IMR-90 (cell line): ENCODE results near the gene SMAP1. TPM values are rescaled to one million over a fixed set of nuclear protein-coding genes. Genes with fewer than 3 reads are reported as not detected.

ENCODE experiments used
- ATAC-seq: fragments of 200-7000 bp; cut with Tn5 transposase; 2 replicates; pipeline ENCODE4 v1.9.1; 2020; ENCODE audit warnings: low read depth, mild to moderate bottlenecking, moderate library complexity
- BruUV-seq: library from RNA; stranded (reverse); fragments of 400-500 nt; replicated peaks from 2 replicates; lab custom pipeline; 2021; lab: Mats Ljungman, UMichigan
- CTCF ChIA-PET: fragments of 300-600 bp; formaldehyde crosslinking; extraction: SDS; loops from one replicate; lab custom pipeline; 2021; ENCODE audit warnings: antibody characterized with exemption; lab: Yijun Ruan, JAX
- POLR2A ChIA-PET: fragments of 300-600 bp; sonication (Branson Sonifier 250); formaldehyde crosslinking; loops from one replicate; lab custom pipeline; 2022; ENCODE audit warnings: antibody characterized with exemption; ENCODE audit not compliant: unreplicated experiment; lab: Charles Lee
- DNase-seq: peaks from one replicate; pipeline ENCODE4 v3.0.0; 2013
- H2AFZ ChIP-seq: replicated peaks from 2 replicates; pipeline ENCODE3; 2013; ENCODE audit warnings: low read length, mild to moderate bottlenecking; ENCODE audit not compliant: poor library complexity
- H2AK5ac ChIP-seq: 2 replicates; pipeline ENCODE4 v1.6.1; 2013; ENCODE audit warnings: low read depth, low read length, inconsistent platforms
- H2AK9ac ChIP-seq: replicated peaks from 2 replicates; pipeline ENCODE3; 2013; ENCODE audit warnings: mild to moderate bottlenecking, low read depth, low read length, moderate library complexity; ENCODE audit not compliant: poor library complexity
- H2BK120ac ChIP-seq: 2 replicates; pipeline ENCODE4 v1.6.1; 2013; ENCODE audit warnings: low read depth, low read length, inconsistent platforms
- H2BK15ac ChIP-seq: 3 replicates; pipeline ENCODE4 v1.6.1; 2013; ENCODE audit warnings: low read depth, low read length, inconsistent platforms
- H2BK20ac ChIP-seq: 2 replicates; pipeline ENCODE4 v1.6.1; 2013; ENCODE audit warnings: low read depth, mild to moderate bottlenecking, inconsistent platforms, low read length, moderate library complexity
- H2BK5ac ChIP-seq: 2 replicates; pipeline ENCODE4 v1.6.1; 2013; ENCODE audit warnings: mild to moderate bottlenecking, low read depth, low read length, inconsistent platforms; ENCODE audit not compliant: poor library complexity, severe bottlenecking
- H3K14ac ChIP-seq: replicated peaks from 2 replicates; pipeline ENCODE4 v1.6.1; 2013; ENCODE audit warnings: low read depth, low read length, inconsistent platforms
- H3K18ac ChIP-seq: 2 replicates; pipeline ENCODE4 v1.6.1; 2013; ENCODE audit warnings: low read depth, low read length, control low read depth
- H3K23ac ChIP-seq: 2 replicates; pipeline ENCODE4 v1.6.1; 2013; ENCODE audit warnings: low read depth, low read length, inconsistent platforms
- H3K27ac ChIP-seq: 2 replicates; pipeline ENCODE4 v1.5.1; 2013; ENCODE audit warnings: mild to moderate bottlenecking, control low read depth, low read length; ENCODE audit not compliant: insufficient read depth
- H3K27me3 ChIP-seq: 2 replicates; pipeline ENCODE4 v1.6.1; 2013; ENCODE audit warnings: low read length; ENCODE audit not compliant: control insufficient read depth, insufficient read depth
- H3K36me3 ChIP-seq: 2 replicates; pipeline ENCODE4 v1.6.1; 2013; ENCODE audit warnings: low read length, mixed read lengths; ENCODE audit not compliant: control insufficient read depth, insufficient read depth
- H3K4ac ChIP-seq: 2 replicates; pipeline ENCODE4 v1.6.1; 2013; ENCODE audit warnings: low read depth, low read length, inconsistent platforms
- H3K4me1 ChIP-seq: 2 replicates; pipeline ENCODE4 v1.6.1; 2013; ENCODE audit warnings: low read length, mixed read lengths; ENCODE audit not compliant: control insufficient read depth, insufficient read depth
- H3K4me2 ChIP-seq: 2 replicates; pipeline ENCODE4 v1.6.1; 2013; ENCODE audit warnings: low read depth, mild to moderate bottlenecking, control low read depth, low read length, moderate library complexity
- H3K4me3 ChIP-seq: 2 replicates; pipeline ENCODE4 v1.5.1; 2013; ENCODE audit warnings: low read depth, mild to moderate bottlenecking, control low read depth, low read length, moderate library complexity; ENCODE audit not compliant: insufficient read depth
- H3K56ac ChIP-seq: 2 replicates; pipeline ENCODE4 v1.6.1; 2013; ENCODE audit warnings: low read length, inconsistent platforms; ENCODE audit not compliant: insufficient read depth; ENCODE audit errors: extremely low read depth
- H3K79me1 ChIP-seq, 2 experiments: 2 replicates each; pipeline ENCODE4 v1.6.1; 2013; ENCODE audit warnings: low read length in 2 of 2, inconsistent platforms in 1 of 2, low read depth in 1 of 2
- H3K9ac ChIP-seq: 2 replicates; pipeline ENCODE4 v1.6.1; 2013; ENCODE audit warnings: low read depth, low read length, control low read depth
- H3K9me1 ChIP-seq: 2 replicates; pipeline ENCODE4 v1.6.1; 2013; ENCODE audit warnings: low read length, inconsistent platforms; ENCODE audit not compliant: insufficient read depth
- H3K9me3 ChIP-seq: 2 replicates; pipeline ENCODE4 v1.6.1; 2013; ENCODE audit warnings: low read length; ENCODE audit not compliant: control insufficient read depth, insufficient read depth
- H4K20me1 ChIP-seq: 2 replicates; pipeline ENCODE4 v1.6.1; 2013; ENCODE audit warnings: low read length, inconsistent platforms; ENCODE audit not compliant: insufficient read depth
- H4K5ac ChIP-seq: 2 replicates; pipeline ENCODE4 v1.6.1; 2013; ENCODE audit warnings: mild to moderate bottlenecking, low read depth, low read length, control low read depth
- H4K8ac ChIP-seq, 2 experiments: 2 replicates each; pipeline ENCODE4 v1.6.1; 2013; ENCODE audit warnings: low read depth in 2 of 2, low read length in 2 of 2, control low read depth in 1 of 2, inconsistent platforms in 1 of 2
- H4K91ac ChIP-seq: 2 replicates; pipeline ENCODE4 v1.6.1; 2013; ENCODE audit warnings: low read depth, low read length, inconsistent platforms; ENCODE audit not compliant: insufficient read depth
- CEBPB ChIP-seq: IDR thresholded peaks from 2 replicates; pipeline ENCODE4 v1.6.1; 2012; ENCODE audit warnings: low read depth, low read length, improper control_type of control experiment
- CTCF ChIP-seq: conservative IDR thresholded peaks from 2 replicates; pipeline ENCODE4 v1.5.1; 2012; ENCODE audit warnings: mild to moderate bottlenecking, low read depth, low read length, improper control_type of control experiment
- ELK1 ChIP-seq: fragments of 150-350 bp; IDR thresholded peaks from 2 replicates; pipeline ENCODE4 v1.6.1; 2016; ENCODE audit warnings: low read depth, mild to moderate bottlenecking, low read length, moderate library complexity, borderline replicate concordance
- FOS ChIP-seq: fragments of 150-350 bp; IDR thresholded peaks from 2 replicates; pipeline ENCODE4 v1.6.1; 2016; ENCODE audit warnings: low read depth, low read length
- MAFK ChIP-seq: IDR thresholded peaks from 2 replicates; pipeline ENCODE4 v1.6.1; 2012; ENCODE audit warnings: low read depth, low read length, improper control_type of control experiment
- MAZ ChIP-seq: IDR thresholded peaks from 2 replicates; pipeline ENCODE4 v1.6.1; 2012; ENCODE audit warnings: low read depth, mild to moderate bottlenecking, low read length, improper control_type of control experiment, moderate library complexity, borderline replicate concordance
- POLR2A ChIP-seq: IDR thresholded peaks from 2 replicates; pipeline ENCODE4 v1.6.1; 2012; ENCODE audit warnings: mild to moderate bottlenecking, low read depth, low read length
- RAD21 ChIP-seq: IDR thresholded peaks from 2 replicates; pipeline ENCODE4 v1.6.1; 2012; ENCODE audit warnings: low read length, improper control_type of control experiment
- RFX5 ChIP-seq: IDR thresholded peaks from 2 replicates; pipeline ENCODE4 v1.8.0; 2012; ENCODE audit warnings: low read depth, mild to moderate bottlenecking, low read length, moderate library complexity
- WGBS, 2 experiments: methylation state at CpG; one replicate each; pipeline versions ENCODE4 v1.1.5 to v1.1.7; 2013; ENCODE audit warnings: missing lambda C conversion rate in 2 of 2; ENCODE audit not compliant: insufficient read length in 1 of 2; ENCODE audit errors: extremely low coverage in 2 of 2; 5-methylcytosine and 5-hydroxymethylcytosine counted together
- dilution Hi-C: fragments of 300-500 bp; cut with HindIII; formaldehyde crosslinking; loops from one replicate; pipeline ENCODE4 v1.14.3; 2018; ENCODE audit warnings: low sequenced_read_pairs; ENCODE audit not compliant: unreplicated experiment
- in situ Hi-C: fragments of 300-500 bp; cut with MboI; formaldehyde crosslinking; loops from 3 replicates; pipeline ENCODE4 v1.14.3; 2019; ENCODE audit warnings: low sequenced_read_pairs, inconsistent platforms, mixed read lengths
- intact Hi-C: fragments of 100-400 bp; cut with micrococcal nuclease; formaldehyde crosslinking; loops from 2 replicates; pipeline ENCODE4 v1.10.0; 2022
- polyA plus RNA-seq, 3 experiments: library from polyadenylated mRNA; depleted of rRNA; stranded (reverse); fragments of >200 nt; gene quantifications; 2 replicates each; pipeline ENCODE4 v1.2.3, GENCODE V29; 2012; ENCODE audit warnings: low replicate concordance in 1 of 3
- total RNA-seq: library from RNA; depleted of rRNA; stranded (reverse); fragments of >200 nt; gene quantifications from 2 replicates; pipeline ENCODE4 v1.2.3, GENCODE V29; 2012

Gene SMAP1
- total and polyA plus RNA-seq, 2 of the 4 experiments (the other 2 are of a cell fraction): 14.8 to 16.7 TPM

GRCh38 chr6:70700922-70701876, 33.5 kb downstream of the SMAP1 start:
- ChIA-PET POLR2A (no interaction called here), CTCF (interaction anchor here (0.9 to 1.1 kb wide), 2 partner anchors 14 to 183 kb away, joined by 3 to 4 read pairs; no protein-coding TSS in a partner anchor)
- BruUV-seq: no TSS peak
- H3K9ac ChIP-seq: no peak overlapping the region
- H3K36me3 ChIP-seq: no peaks in the 10 kb centered on the region
- DNase-seq (no peak), ATAC-seq (no peak)
- TF ChIP-seq RFX5: no peak
- no peak for TF ChIP-seq RAD21
- TF ChIP-seq MAFK: no peak
- TF ChIP-seq CEBPB: no peak
- no peak for TF ChIP-seq CTCF
- TF ChIP-seq MAZ: no peak
- no peak for TF ChIP-seq POLR2A
- no peak for TF ChIP-seq FOS
- TF ChIP-seq ELK1: no peak
- H3K4me1 ChIP-seq: no peaks in the 10 kb centered on the region
- H2AFZ ChIP-seq: no peak overlapping the region
- H4K8ac ChIP-seq: no peak overlapping the region
- no peak overlapping the region for H3K18ac ChIP-seq
- H3K27me3 ChIP-seq: no peaks in the 10 kb centered on the region
- H3K4me3 ChIP-seq: no peak overlapping the region
- H3K14ac ChIP-seq: no peak overlapping the region
- intact Hi-C loops (no loop called here), in situ Hi-C loops (loop anchor here (25.0 kb wide), 1 partner anchor 311 kb away; no protein-coding TSS in a partner anchor), dilution Hi-C loops (loop anchor here (25.0 kb wide), 1 partner anchor 186 kb away; no protein-coding TSS in a partner anchor)
- no peak overlapping the region for H2BK15ac ChIP-seq
- no peak overlapping the region for H4K91ac ChIP-seq
- no peak overlapping the region for H3K56ac ChIP-seq
- no peak overlapping the region for H2BK120ac ChIP-seq
- H3K79me1 ChIP-seq: peaks cover 9 to 30% of the 10 kb centered on the region in 2 experiments
- H4K20me1 ChIP-seq: peaks cover 22% of the 10 kb centered on the region
- H2AK5ac ChIP-seq: no peak overlapping the region
- no peaks in the 10 kb centered on the region for H3K9me3 ChIP-seq
- H3K4me2 ChIP-seq: no peak overlapping the region
- H3K9me1 ChIP-seq: no peaks in the 10 kb centered on the region; the same call in 1 of the 2 replicates
- H2BK20ac ChIP-seq: no peak overlapping the region
- no peak overlapping the region for H3K23ac ChIP-seq
- H4K5ac ChIP-seq: no peak overlapping the region
- no peak overlapping the region for H2AK9ac ChIP-seq
- H3K4ac ChIP-seq: no peak overlapping the region
- no peak overlapping the region for H2BK5ac ChIP-seq
- 66% methylated on average over 3 of the region's 10 CpGs; no CpG with 5 or more reads in 1 of the 2 experiments for WGBS, 2 experiments
- no peak overlapping the region for H3K27ac ChIP-seq
